COLO668 (cell line): ENCODE data around the gene IL17RD.

Experiments
- DNase-seq: peaks from one replicate; lab custom pipeline; 2025; ENCODE audit not compliant: unreplicated experiment; lab: John Stamatoyannopoulos, UW

IL17RD gene

GRCh38 chr3:57158813-57159738 lies 6.1 kb downstream of the IL17RD start:
- DNase-seq, result no peak

- no peak for DNase-seq
Measured at GRCh38 chr3:57158325-57158724, 6.8 kb downstream of the IL17RD start.

GRCh38 chr3:57157545-57157944 lies 7.6 kb downstream of the IL17RD start:
- DNase-seq, result no peak

GRCh38 chr3:57155310-57155643 lies 9.9 kb downstream of the IL17RD start:
- no peak for DNase-seq

- no peak for DNase-seq
Measured at GRCh38 chr3:57154470-57155309, 10.5 kb downstream of the IL17RD start.

GRCh38 chr3:57152151-57153143 lies 12.7 kb downstream of the IL17RD start:
- no peak for DNase-seq

GRCh38 chr3:57151749-57152148 lies 13.4 kb downstream of the IL17RD start:
- DNase-seq, result no peak

GRCh38 chr3:57151021-57151449 lies 14.1 kb downstream of the IL17RD start:
- no peak for DNase-seq

- DNase-seq, result no peak
Measured at GRCh38 chr3:57150113-57150581, 15.0 kb downstream of the IL17RD start.

- no peak for DNase-seq
Measured at GRCh38 chr3:57147071-57147470, 18.1 kb downstream of the IL17RD start.

GRCh38 chr3:57145852-57146251 lies 19.3 kb downstream of the IL17RD start:
- no peak for DNase-seq

GRCh38 chr3:57144952-57145351 lies 20.2 kb downstream of the IL17RD start:
- DNase-seq, result no peak

GRCh38 chr3:57143886-57144459 lies 21.2 kb downstream of the IL17RD start:
- no peak for DNase-seq

- DNase-seq, result no peak
Measured at GRCh38 chr3:57142411-57142723, 22.8 kb downstream of the IL17RD start.

- no peak for DNase-seq
Measured at GRCh38 chr3:57141719-57142410, 23.3 kb downstream of the IL17RD start.

- no peak for DNase-seq
Measured at GRCh38 chr3:57140894-57141293, 24.3 kb downstream of the IL17RD start.

- DNase-seq, result no peak
Measured at GRCh38 chr3:57135964-57136719, 29.0 kb downstream of the IL17RD start.

GRCh38 chr3:57133157-57133556 lies 32.0 kb downstream of the IL17RD start:
- no peak for DNase-seq

- no peak for DNase-seq
Measured at GRCh38 chr3:57132674-57133073, 32.5 kb downstream of the IL17RD start.
